GM12878 (cell line): Measurements from ENCODE around the gene GPR4. TPM values are rescaled to one million over a fixed set of nuclear protein-coding genes. Genes with fewer than 3 reads are reported as not detected.

ENCODE experiments used
- ATF2 ChIP-seq: IDR thresholded peaks from 2 replicates; pipeline ENCODE4 v1.6.1; 2012; ENCODE audit warnings: low read length, inconsistent platforms
- BACH1 ChIP-seq: fragments of 450-650 bp; IDR thresholded peaks from 2 replicates; pipeline ENCODE4 v1.6.1; 2017; ENCODE audit warnings: mild to moderate bottlenecking, borderline replicate concordance
- CEBPB ChIP-seq, 2 experiments: fragments of 150-350 bp in 1 of 2; IDR thresholded peaks; 2 replicates each; pipeline ENCODE4 v1.6.1; 2012 to 2014; ENCODE audit warnings: low read depth in 2 of 2, low read length in 2 of 2, borderline replicate concordance in 1 of 2, inconsistent platforms in 1 of 2
- E4F1 ChIP-seq: fragments of 450-650 bp; IDR thresholded peaks from 2 replicates; pipeline ENCODE4 v1.6.1; 2018; ENCODE audit warnings: borderline replicate concordance, mild to moderate bottlenecking; ENCODE audit not compliant: partially characterized antibody
- GABPA ChIP-seq: IDR thresholded peaks from 2 replicates; pipeline ENCODE4 v1.6.1; 2014; ENCODE audit warnings: antibody characterized with exemption, low read depth, mild to moderate bottlenecking, inconsistent platforms
- HDAC2 ChIP-seq: fragments of 200-600 bp; sonication (generic); IDR thresholded peaks from 2 replicates; pipeline ENCODE4 v1.6.1; 2017
- IKZF2 ChIP-seq, 2 experiments: fragments of 450-650 bp; IDR thresholded peaks; 2 replicates each; pipeline ENCODE4 v1.6.1; 2017; ENCODE audit warnings: mild to moderate bottlenecking in 2 of 2, moderate library complexity in 2 of 2
- IRF4 ChIP-seq: IDR thresholded peaks from 2 replicates; pipeline ENCODE4 v1.6.1; 2011; ENCODE audit warnings: low read depth, low read length
- MTA2 ChIP-seq: fragments of 450-650 bp; IDR thresholded peaks from 2 replicates; pipeline ENCODE4 v1.6.1; 2016; ENCODE audit warnings: low read depth, mild to moderate bottlenecking, moderate library complexity
- MYB ChIP-seq: fragments of 150-350 bp; IDR thresholded peaks from 2 replicates; pipeline ENCODE4 v1.6.1; 2014; ENCODE audit warnings: mild to moderate bottlenecking, low read depth, low read length, borderline replicate concordance
- NBN ChIP-seq: fragments of 450-650 bp; IDR thresholded peaks from 2 replicates; pipeline ENCODE4 v1.6.1; 2016
- NR2C2 ChIP-seq: IDR thresholded peaks from 2 replicates; pipeline ENCODE4 v1.6.1; 2011; ENCODE audit warnings: borderline replicate concordance, low read depth; ENCODE audit not compliant: control insufficient read depth, insufficient read length
- PAX5 ChIP-seq: IDR thresholded peaks from 2 replicates; pipeline ENCODE4 v1.6.1; 2011; ENCODE audit warnings: low read depth, low read length, borderline replicate concordance
- PKNOX1 ChIP-seq: fragments of 450-650 bp; IDR thresholded peaks from 2 replicates; pipeline ENCODE4 v1.6.1; 2016; ENCODE audit warnings: mild to moderate bottlenecking
- POLR2AphosphoS5 ChIP-seq: IDR thresholded peaks from 2 replicates; pipeline ENCODE4 v1.6.1; 2011; ENCODE audit warnings: mild to moderate bottlenecking, low read length, inconsistent platforms
- RAD21 ChIP-seq: IDR thresholded peaks from 2 replicates; pipeline ENCODE4 v1.6.1; 2011; ENCODE audit warnings: mild to moderate bottlenecking, low read depth, low read length, moderate library complexity; ENCODE audit not compliant: insufficient read depth
- RCOR1 ChIP-seq: conservative IDR thresholded peaks from 2 replicates; pipeline ENCODE4 v1.6.1; 2012; ENCODE audit warnings: low read depth, low read length, improper control_type of control experiment
- SIN3A ChIP-seq: IDR thresholded peaks from 2 replicates; pipeline ENCODE4 v1.6.1; 2012; ENCODE audit warnings: low read depth, low read length, improper control_type of control experiment
- SIX5 ChIP-seq: IDR thresholded peaks from 2 replicates; pipeline ENCODE4 v1.6.1; 2011; ENCODE audit warnings: mild to moderate bottlenecking, low read depth, low read length, moderate library complexity; ENCODE audit not compliant: severe bottlenecking
- SMAD1 ChIP-seq: fragments of 450-650 bp; IDR thresholded peaks from 2 replicates; pipeline ENCODE4 v1.6.1; 2018; ENCODE audit warnings: mild to moderate bottlenecking, low read depth; ENCODE audit not compliant: partially characterized antibody
- TCF12 ChIP-seq: IDR thresholded peaks from 2 replicates; pipeline ENCODE4 v1.6.1; 2011; ENCODE audit warnings: low read depth, mild to moderate bottlenecking, low read length
- ZBTB40 ChIP-seq: fragments of 450-650 bp; IDR thresholded peaks from 2 replicates; pipeline ENCODE4 v1.6.1; 2016; ENCODE audit warnings: mild to moderate bottlenecking, moderate library complexity, borderline replicate concordance
- ZNF384 ChIP-seq: IDR thresholded peaks from 2 replicates; pipeline ENCODE4 v1.6.1; 2012; ENCODE audit warnings: low read depth, mild to moderate bottlenecking, low read length, improper control_type of control experiment, borderline replicate concordance
- polyA plus RNA-seq, 11 experiments: library from polyadenylated mRNA; depleted of rRNA in 4 of 11; unstranded in 6 of 11; stranded (reverse) in 5 of 11; fragments of >200 nt; fragmentation: Nextera tagmentation in 4 of 11; fragmentation: Illumina TruSeq in 1 of 11; extraction: Ambion mirVana in 4 of 11; extraction: Trizol in 1 of 11; gene quantifications; 1 replicate in 1 of 11; 2 replicates in 10 of 11; pipeline versions ENCODE4 v1.2.1 to v1.2.3, GENCODE V29; 2011 to 2016; ENCODE audit warnings: inconsistent platforms in 2 of 11, missing spikeins in 2 of 11, low read depth in 1 of 11
- total RNA-seq, 4 experiments: library from RNA; depleted of rRNA in 3 of 4; stranded (reverse); fragments of >200 nt in 3 of 4; fragmentation: Illumina TruSeq in 1 of 4; extraction: Trizol in 1 of 4; gene quantifications; 2 replicates each; pipeline versions ENCODE4 v1.2.1 to v1.2.3, GENCODE V29; 2013 to 2021

GPR4 gene
- total and polyA plus RNA-seq, 10 of the 15 experiments (the other 5 are each of a cell fraction or from before 2014, with no cell fraction given) = not detected

- TF ChIP-seq SIX5 = no peak
- TF ChIP-seq NBN = 0 out of 2 replicates have a peak, but pooled peaks have one; percentile 36
- no peak for TF ChIP-seq E4F1
- no peak for TF ChIP-seq HDAC2
- peak in 1 of 2 experiments; percentile 43; a peak in 1 of 4 replicates for TF ChIP-seq IKZF2 (IDR thresholded peaks at IDR 0.05)
- no peak for TF ChIP-seq POLR2AphosphoS5
- no peak for TF ChIP-seq RCOR1
- no peak for TF ChIP-seq GABPA
- TF ChIP-seq MYB = no peak
- TF ChIP-seq PAX5 = no peak
- TF ChIP-seq NR2C2 = no peak
- peak; percentile 16; the same call in 1 of the 2 replicates for TF ChIP-seq ZNF384
- TF ChIP-seq RAD21 = no peak
- peak; percentile 38; the same call in 1 of the 2 replicates for TF ChIP-seq IRF4
- peak; percentile 36 for TF ChIP-seq PKNOX1
- TF ChIP-seq CEBPB (IDR thresholded peaks at IDR 0.05; ENCODE audit: borderline replicate concordance in 1 of 2, low read depth in 2 of 2, low read length in 2 of 2) = no peak
- no peak for TF ChIP-seq TCF12
- no peak for TF ChIP-seq SIN3A
- peak; percentile 55 for TF ChIP-seq ATF2
- TF ChIP-seq BACH1 = no peak
- TF ChIP-seq SMAD1 = no peak
- 0 out of 2 replicates have a peak, but pooled peaks have one; percentile 47 for TF ChIP-seq MTA2
- TF ChIP-seq ZBTB40 = no peak
Measured at GRCh38 chr19:45630463-45630862, 28.5 kb upstream of the GPR4 start (continued).
